SK-N-SH (cell line): ENCODE data around the gene MAP3K5. TPM values are rescaled to one million over a fixed set of nuclear protein-coding genes. Genes with fewer than 3 reads are reported as not detected.

Source experiments
- CTCF ChIA-PET: fragments of 300-600, 350-600 bp; formaldehyde crosslinking; extraction: SDS; loops from one replicate; lab custom pipeline; 2021; lab: Yijun Ruan, JAX
- POLR2A ChIA-PET: fragments of 350-600 bp; sonication (Branson Sonifier 250); formaldehyde crosslinking; extraction: SDS; loops from one replicate; lab custom pipeline; 2020; ENCODE audit warnings: antibody characterized with exemption, inconsistent platforms; lab: Yijun Ruan, JAX
- DNase-seq: peaks from one replicate; pipeline ENCODE4 v3.0.0; 2012
- H2AFZ ChIP-seq: fragments of 200-600 bp; sonication (generic); 2 replicates; pipeline ENCODE4 v1.8.1; 2016; ENCODE audit warnings: antibody characterized with exemption, mild to moderate bottlenecking, low read depth
- H3F3A ChIP-seq: fragments of 200-600 bp; sonication (generic); replicated peaks from 2 replicates; pipeline ENCODE3; 2016; ENCODE audit warnings: antibody characterized with exemption, mild to moderate bottlenecking; ENCODE audit not compliant: insufficient read depth
- H3K27ac ChIP-seq, 2 experiments: fragments of 200-500 bp in 1 of 2; fragments of 200-600 bp in 1 of 2; sonication (Bioruptor generic) in 1 of 2; sonication (generic), shearing (Covaris generic) in 1 of 2; 2 replicates each; pipeline versions ENCODE4 v1.5.1 to v1.6.1; 2014 to 2016; ENCODE audit warnings: low read depth in 2 of 2, inconsistent platforms in 1 of 2, low read length in 1 of 2, mild to moderate bottlenecking in 1 of 2, mixed read lengths in 1 of 2
- H3K27me3 ChIP-seq: fragments of 200-600 bp; sonication (generic), shearing (Covaris generic); 2 replicates; pipeline ENCODE4 v1.6.1; 2016; ENCODE audit warnings: mixed run types; ENCODE audit not compliant: insufficient read depth
- H3K36me3 ChIP-seq, 2 experiments: fragments of 200-500 bp in 1 of 2; fragments of 200-600 bp in 1 of 2; sonication (Bioruptor generic) in 1 of 2; sonication (generic) in 1 of 2; replicated peaks in 1 of 2; 2 replicates each; pipeline versions ENCODE3 to v1.5.1; 2014 to 2016; ENCODE audit warnings: low read length in 1 of 2, mild to moderate bottlenecking in 1 of 2; ENCODE audit not compliant: insufficient read depth in 2 of 2, control insufficient read depth in 1 of 2
- H3K4me1 ChIP-seq, 2 experiments: fragments of 200-500 bp in 1 of 2; fragments of 200-600 bp in 1 of 2; sonication (Bioruptor generic) in 1 of 2; sonication (generic), shearing (Covaris generic) in 1 of 2; 2 replicates each; pipeline versions ENCODE4 v1.5.1 to v1.6.1; 2014 to 2016; ENCODE audit warnings: low read depth in 1 of 2, low read length in 1 of 2, mixed run types in 1 of 2; ENCODE audit not compliant: insufficient read depth in 2 of 2, control insufficient read depth in 1 of 2
- H3K4me2 ChIP-seq: fragments of 200-600 bp; sonication (generic), shearing (Covaris generic); 2 replicates; pipeline ENCODE4 v1.6.1; 2017; ENCODE audit warnings: mixed run types
- H3K4me3 ChIP-seq, 2 experiments: fragments of 200-500 bp in 1 of 2; fragments of 200-600 bp in 1 of 2; sonication (Bioruptor generic) in 1 of 2; sonication (generic), shearing (Covaris generic) in 1 of 2; 2 replicates each; pipeline versions ENCODE4 v1.5.1 to v1.8.1; 2014 to 2016; ENCODE audit warnings: low read depth in 2 of 2, inconsistent platforms in 1 of 2, low read length in 1 of 2, mild to moderate bottlenecking in 1 of 2, mixed read lengths in 1 of 2, moderate library complexity in 1 of 2
- H3K79me2 ChIP-seq: fragments of 200-600 bp; sonication (generic); 2 replicates; pipeline ENCODE4 v1.8.1; 2017; ENCODE audit warnings: mild to moderate bottlenecking; ENCODE audit not compliant: insufficient read depth
- H3K9ac ChIP-seq: fragments of 200-600 bp; sonication (generic); 2 replicates; pipeline ENCODE4 v1.6.1; 2017; ENCODE audit warnings: mixed run types
- H3K9me2 ChIP-seq: fragments of 200-600 bp; sonication (generic); 2 replicates; pipeline ENCODE4 v1.6.1; 2017; ENCODE audit warnings: mixed run types
- H3K9me3 ChIP-seq: fragments of 200-600 bp; sonication (generic); 2 replicates; pipeline ENCODE4 v1.6.1; 2017; ENCODE audit warnings: mixed run types, mild to moderate bottlenecking, moderate library complexity
- H4K20me1 ChIP-seq: fragments of 200-600 bp; sonication (generic); 2 replicates; pipeline ENCODE4 v1.6.1; 2017; ENCODE audit warnings: mild to moderate bottlenecking, mixed run types; ENCODE audit not compliant: insufficient read depth
- CHD2 ChIP-seq: fragments of 150-350 bp; IDR thresholded peaks from 2 replicates; pipeline ENCODE4 v1.6.1; 2018; ENCODE audit warnings: low read length; ENCODE audit not compliant: partially characterized antibody
- ELF1 ChIP-seq: IDR thresholded peaks from 2 replicates; pipeline ENCODE4 v1.4.0; 2012
- EP300 ChIP-seq, 2 experiments: IDR thresholded peaks; 2 replicates each; pipeline versions ENCODE4 v1.4.0 to v1.6.1; 2012; ENCODE audit warnings: borderline replicate concordance in 1 of 2, low read depth in 1 of 2, low read length in 1 of 2
- FOSL2 ChIP-seq: IDR thresholded peaks from 2 replicates; pipeline ENCODE4 v1.4.0; 2012; ENCODE audit warnings: low read depth, mild to moderate bottlenecking, moderate library complexity, borderline replicate concordance
- FOXM1 ChIP-seq: IDR thresholded peaks from 2 replicates; pipeline ENCODE4 v1.4.0; 2012; ENCODE audit warnings: low read depth, mild to moderate bottlenecking
- JUND ChIP-seq: IDR thresholded peaks from 2 replicates; pipeline ENCODE4 v1.4.0; 2012
- MXI1 ChIP-seq: IDR thresholded peaks from 2 replicates; pipeline ENCODE4 v1.6.1; 2012; ENCODE audit warnings: mild to moderate bottlenecking, low read depth, low read length, improper control_type of control experiment
- NFIC ChIP-seq: IDR thresholded peaks from 2 replicates; pipeline ENCODE4 v1.4.0; 2012; ENCODE audit warnings: borderline replicate concordance
- NRF1 ChIP-seq: IDR thresholded peaks from 2 replicates; pipeline ENCODE4 v1.6.1; 2012; ENCODE audit warnings: low read depth, mild to moderate bottlenecking, low read length
- POLR2AphosphoS5 ChIP-seq: IDR thresholded peaks from 2 replicates; pipeline ENCODE4 v1.6.1; 2012; ENCODE audit warnings: low read depth, low read length
- RAD21 ChIP-seq: IDR thresholded peaks from 2 replicates; pipeline ENCODE4 v1.6.1; 2012; ENCODE audit warnings: mild to moderate bottlenecking, low read length
- SIN3A ChIP-seq: IDR thresholded peaks from 2 replicates; pipeline ENCODE4 v1.6.1; 2012; ENCODE audit warnings: low read depth, mild to moderate bottlenecking, low read length, moderate library complexity, borderline replicate concordance
- TAF1 ChIP-seq: IDR thresholded peaks from 2 replicates; pipeline ENCODE4 v1.6.1; 2012; ENCODE audit warnings: low read depth, mild to moderate bottlenecking, low read length, moderate library complexity, borderline replicate concordance
- TCF12 ChIP-seq: IDR thresholded peaks from 2 replicates; pipeline ENCODE4 v1.4.0; 2012
- YY1 ChIP-seq: IDR thresholded peaks from 2 replicates; pipeline ENCODE4 v1.4.0; 2012; ENCODE audit warnings: low read depth, mild to moderate bottlenecking
- WGBS: methylation state at CpG from one replicate; pipeline ENCODE4 v1.1.6; 2017; ENCODE audit warnings: low lambda C conversion rate; 5-methylcytosine and 5-hydroxymethylcytosine counted together
- polyA plus RNA-seq, 3 experiments: library from polyadenylated mRNA; depleted of rRNA; stranded (reverse); fragments of >200 nt; gene quantifications; 2 replicates each; pipeline ENCODE4 v1.2.3, GENCODE V29; 2012
- TF ChIP-seq, protein P1 (sequence below): IDR thresholded peaks from 2 replicates; pipeline ENCODE4; 2012
- TF ChIP-seq, protein P2 (sequence below): IDR thresholded peaks from 2 replicates; pipeline ENCODE4 v1.6.1; 2012; ENCODE audit warnings: mild to moderate bottlenecking, low read depth, low read length, moderate library complexity

Gene MAP3K5
- polyA plus RNA-seq, 1 of the 3 experiments (the other 2 are of a cell fraction): 1.4 TPM

DNA sequence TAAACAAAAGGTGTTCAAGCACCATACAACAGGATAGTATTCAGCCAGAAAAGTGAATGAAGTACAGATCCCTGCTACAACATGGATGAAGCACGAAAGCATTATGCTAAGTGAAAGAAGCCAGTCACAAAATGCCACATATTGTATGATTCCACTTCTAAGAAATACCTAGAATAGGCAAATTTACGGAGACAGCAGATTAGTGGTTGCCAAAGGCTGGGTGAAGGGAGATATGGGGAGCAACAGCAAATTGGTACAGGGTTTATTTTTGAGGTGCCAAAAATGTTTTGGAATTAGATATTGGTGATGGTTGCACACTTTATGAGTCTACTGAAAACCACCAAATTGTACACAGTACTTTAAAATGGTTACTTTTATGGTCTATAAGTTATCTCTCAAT is 23.2 kb downstream of the MAP3K5 start:
- Histone ChIP-seq H4K20me1 (no peaks in the 10 kb centered on the region), H2AFZ (no peak overlapping the region), H3K27me3 (no peaks in the 10 kb centered on the region), H3F3A (no peaks in the 10 kb centered on the region), H3K4me1 (no peaks in the 10 kb centered on the region; a peak in 1 of 4 replicates), H3K4me2 (no peak overlapping the region), H3K9me2 (no peaks in the 10 kb centered on the region), H3K9ac (no peak overlapping the region), H3K9me3 (no peaks in the 10 kb centered on the region), H3K36me3 (no peaks in the 10 kb centered on the region), H3K27ac (no peak overlapping the region), H3K4me3 (no peak overlapping the region), H3K79me2 (peaks cover 24% of the 10 kb centered on the region)
- 90% methylated on average over 2 of the region's 2 CpGs for WGBS
- TF ChIP-seq MXI1 (no peak), NRF1 (no peak), TCF12 (no peak), SIN3A (no peak), FOSL2 (no peak), ELF1 (no peak), TAF1 (no peak), RAD21 (no peak), YY1 (no peak), POLR2AphosphoS5 (no peak), FOXM1 (no peak)
- TF ChIP-seq, protein P1, sequence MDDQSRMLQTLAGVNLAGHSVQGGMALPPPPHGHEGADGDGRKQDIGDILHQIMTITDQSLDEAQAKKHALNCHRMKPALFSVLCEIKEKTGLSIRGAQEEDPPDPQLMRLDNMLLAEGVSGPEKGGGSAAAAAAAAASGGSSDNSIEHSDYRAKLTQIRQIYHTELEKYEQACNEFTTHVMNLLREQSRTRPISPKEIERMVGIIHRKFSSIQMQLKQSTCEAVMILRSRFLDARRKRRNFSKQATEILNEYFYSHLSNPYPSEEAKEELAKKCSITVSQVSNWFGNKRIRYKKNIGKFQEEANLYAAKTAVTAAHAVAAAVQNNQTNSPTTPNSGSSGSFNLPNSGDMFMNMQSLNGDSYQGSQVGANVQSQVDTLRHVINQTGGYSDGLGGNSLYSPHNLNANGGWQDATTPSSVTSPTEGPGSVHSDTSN: no peak
- TF ChIP-seq, protein P2, sequence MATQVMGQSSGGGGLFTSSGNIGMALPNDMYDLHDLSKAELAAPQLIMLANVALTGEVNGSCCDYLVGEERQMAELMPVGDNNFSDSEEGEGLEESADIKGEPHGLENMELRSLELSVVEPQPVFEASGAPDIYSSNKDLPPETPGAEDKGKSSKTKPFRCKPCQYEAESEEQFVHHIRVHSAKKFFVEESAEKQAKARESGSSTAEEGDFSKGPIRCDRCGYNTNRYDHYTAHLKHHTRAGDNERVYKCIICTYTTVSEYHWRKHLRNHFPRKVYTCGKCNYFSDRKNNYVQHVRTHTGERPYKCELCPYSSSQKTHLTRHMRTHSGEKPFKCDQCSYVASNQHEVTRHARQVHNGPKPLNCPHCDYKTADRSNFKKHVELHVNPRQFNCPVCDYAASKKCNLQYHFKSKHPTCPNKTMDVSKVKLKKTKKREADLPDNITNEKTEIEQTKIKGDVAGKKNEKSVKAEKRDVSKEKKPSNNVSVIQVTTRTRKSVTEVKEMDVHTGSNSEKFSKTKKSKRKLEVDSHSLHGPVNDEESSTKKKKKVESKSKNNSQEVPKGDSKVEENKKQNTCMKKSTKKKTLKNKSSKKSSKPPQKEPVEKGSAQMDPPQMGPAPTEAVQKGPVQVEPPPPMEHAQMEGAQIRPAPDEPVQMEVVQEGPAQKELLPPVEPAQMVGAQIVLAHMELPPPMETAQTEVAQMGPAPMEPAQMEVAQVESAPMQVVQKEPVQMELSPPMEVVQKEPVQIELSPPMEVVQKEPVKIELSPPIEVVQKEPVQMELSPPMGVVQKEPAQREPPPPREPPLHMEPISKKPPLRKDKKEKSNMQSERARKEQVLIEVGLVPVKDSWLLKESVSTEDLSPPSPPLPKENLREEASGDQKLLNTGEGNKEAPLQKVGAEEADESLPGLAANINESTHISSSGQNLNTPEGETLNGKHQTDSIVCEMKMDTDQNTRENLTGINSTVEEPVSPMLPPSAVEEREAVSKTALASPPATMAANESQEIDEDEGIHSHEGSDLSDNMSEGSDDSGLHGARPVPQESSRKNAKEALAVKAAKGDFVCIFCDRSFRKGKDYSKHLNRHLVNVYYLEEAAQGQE: no peak
- CTCF ChIA-PET: interaction anchor here (1.1 kb wide), 1 partner anchor 20 kb away, joined by 3 read pairs; no protein-coding TSS in a partner anchor
- POLR2A ChIA-PET: no interaction called here
- DNase-seq: no peak

DNA sequence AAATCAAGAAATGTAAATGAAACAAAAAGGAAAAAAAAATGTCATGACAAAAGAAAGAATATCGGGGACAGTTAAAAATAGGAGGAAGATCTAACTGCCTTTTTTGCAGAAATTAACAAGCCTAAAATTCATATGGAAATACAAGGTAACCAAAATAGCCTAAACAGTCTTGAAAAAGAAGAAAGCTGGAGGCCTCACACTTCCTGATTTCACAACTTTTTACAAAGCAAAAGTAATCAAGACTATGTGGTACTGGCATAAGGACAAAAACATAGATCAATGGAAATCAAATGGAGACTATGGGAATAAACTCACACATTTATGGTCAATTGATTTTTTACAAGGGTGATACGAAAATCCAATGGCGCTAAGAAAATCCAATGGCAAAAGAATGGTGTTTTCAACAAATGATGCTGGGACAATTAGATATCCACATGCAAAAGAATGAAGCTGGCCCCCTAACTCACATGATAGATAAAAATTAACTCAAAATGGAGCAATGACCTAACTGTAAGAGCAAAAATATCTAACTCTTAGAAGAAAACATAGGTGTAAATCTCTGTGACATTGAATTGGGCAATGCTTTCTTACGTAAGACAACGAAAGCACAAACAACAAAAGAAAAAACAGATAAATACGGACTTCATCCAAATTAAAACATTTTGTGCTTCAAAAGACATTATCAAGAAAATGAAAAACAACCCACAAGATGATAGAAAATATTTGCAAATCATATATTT is 24.5 kb downstream of the MAP3K5 start:
- POLR2A ChIA-PET: no interaction called here
- TF ChIP-seq FOSL2 (no peak), JUND (no peak), NFIC (no peak), CHD2 (no peak), EP300 (IDR thresholded peaks at IDR 0.05; ENCODE audit: borderline replicate concordance in 1 of 2, low read depth in 1 of 2, low read length in 1 of 2) (no peak)
- TF ChIP-seq, protein P1: no peak
- H2AFZ ChIP-seq: no peak overlapping the region
- DNase-seq: no peak
- no peaks in the 10 kb centered on the region for H3K36me3 ChIP-seq
- no peaks in the 10 kb centered on the region for H3K9me3 ChIP-seq
- no peak overlapping the region for H3K4me3 ChIP-seq
- H3K79me2 ChIP-seq: peaks cover 31% of the 10 kb centered on the region
- no peaks in the 10 kb centered on the region for H3F3A ChIP-seq
- no peak overlapping the region for H3K4me2 ChIP-seq
- WGBS: 94% methylated on average over 6 of the region's 6 CpGs
- H3K4me1 ChIP-seq: peaks cover 0 to under 1% of the 10 kb centered on the region in 2 experiments; a peak in 1 of 4 replicates
- H3K27me3 ChIP-seq: no peaks in the 10 kb centered on the region
- CTCF ChIA-PET: interaction anchor here (1.1 kb wide), 1 partner anchor 21 kb away, joined by 3 read pairs; no protein-coding TSS in a partner anchor
- no peaks in the 10 kb centered on the region for H3K9me2 ChIP-seq
- no peaks in the 10 kb centered on the region for H4K20me1 ChIP-seq
- no peak overlapping the region for H3K9ac ChIP-seq
- H3K27ac ChIP-seq: no peak overlapping the region
